ENCODE results near the gene TLL2.

TLL2 gene

GRCh38 chr10:96427291-96427690, 86.4 kb downstream of the TLL2 start:
- no peaks in the 10 kb centered on the region for H3K36me3 ChIP-seq (ENCODE audit: control insufficient read depth, insufficient read depth, low read length)
- H3K9ac ChIP-seq (ENCODE audit: low read length): no peak overlapping the region
- no peak overlapping the region for H3K4me3 ChIP-seq (ENCODE audit: low read length)
- H3K9me3 ChIP-seq (ENCODE audit: control insufficient read depth, low read length): no peaks in the 10 kb centered on the region
- no peaks in the 10 kb centered on the region for H3K4me1 ChIP-seq (ENCODE audit: control insufficient read depth, insufficient read depth, low read length)
- H3K27me3 ChIP-seq (ENCODE audit: control insufficient read depth, insufficient read depth, low read length): peaks cover 3% of the 10 kb centered on the region

GRCh38 chr10:96422525-96422924, 91.2 kb downstream of the TLL2 start:
- Histone ChIP-seq H3K4me3 (ENCODE audit: low read length) (no peak overlapping the region), H3K9me3 (ENCODE audit: control insufficient read depth, low read length) (no peaks in the 10 kb centered on the region), H3K4me1 (ENCODE audit: control insufficient read depth, insufficient read depth, low read length) (no peaks in the 10 kb centered on the region), H3K9ac (ENCODE audit: low read length) (no peak overlapping the region), H3K36me3 (ENCODE audit: control insufficient read depth, insufficient read depth, low read length) (no peaks in the 10 kb centered on the region), H3K27me3 (ENCODE audit: control insufficient read depth, insufficient read depth, low read length) (peaks cover 3% of the 10 kb centered on the region)

GRCh38 chr10:96421995-96422394, 91.7 kb downstream of the TLL2 start:
- no peaks in the 10 kb centered on the region for H3K9me3 ChIP-seq (ENCODE audit: control insufficient read depth, low read length)
- no peaks in the 10 kb centered on the region for H3K4me1 ChIP-seq (ENCODE audit: control insufficient read depth, insufficient read depth, low read length)
- peaks cover 3% of the 10 kb centered on the region for H3K27me3 ChIP-seq (ENCODE audit: control insufficient read depth, insufficient read depth, low read length)
- no peak overlapping the region for H3K4me3 ChIP-seq (ENCODE audit: low read length)
- H3K9ac ChIP-seq (ENCODE audit: low read length): no peak overlapping the region
- H3K36me3 ChIP-seq (ENCODE audit: control insufficient read depth, insufficient read depth, low read length): no peaks in the 10 kb centered on the region

- no peaks in the 10 kb centered on the region for H3K9me3 ChIP-seq (ENCODE audit: control insufficient read depth, low read length)
- H3K4me1 ChIP-seq (ENCODE audit: control insufficient read depth, insufficient read depth, low read length): no peaks in the 10 kb centered on the region
- H3K36me3 ChIP-seq (ENCODE audit: control insufficient read depth, insufficient read depth, low read length): no peaks in the 10 kb centered on the region
- no peak overlapping the region for H3K4me3 ChIP-seq (ENCODE audit: low read length)
- peaks cover 3% of the 10 kb centered on the region for H3K27me3 ChIP-seq (ENCODE audit: control insufficient read depth, insufficient read depth, low read length)
- no peak overlapping the region for H3K9ac ChIP-seq (ENCODE audit: low read length)
Measured at GRCh38 chr10:96420228-96421009, 93.3 kb downstream of the TLL2 start.

- Histone ChIP-seq H3K27me3 (ENCODE audit: control insufficient read depth, insufficient read depth, low read length) (peaks cover 3% of the 10 kb centered on the region), H3K9me3 (ENCODE audit: control insufficient read depth, low read length) (no peaks in the 10 kb centered on the region), H3K9ac (ENCODE audit: low read length) (no peak overlapping the region), H3K36me3 (ENCODE audit: control insufficient read depth, insufficient read depth, low read length) (no peaks in the 10 kb centered on the region), H3K4me3 (ENCODE audit: low read length) (no peak overlapping the region), H3K4me1 (ENCODE audit: control insufficient read depth, insufficient read depth, low read length) (no peaks in the 10 kb centered on the region)
Measured at GRCh38 chr10:96419351-96419750, 94.4 kb downstream of the TLL2 start.

- Histone ChIP-seq H3K9ac (ENCODE audit: low read length) (no peak overlapping the region), H3K4me1 (ENCODE audit: control insufficient read depth, insufficient read depth, low read length) (no peaks in the 10 kb centered on the region), H3K36me3 (ENCODE audit: control insufficient read depth, insufficient read depth, low read length) (no peaks in the 10 kb centered on the region), H3K27me3 (ENCODE audit: control insufficient read depth, insufficient read depth, low read length) (peaks cover 3% of the 10 kb centered on the region), H3K4me3 (ENCODE audit: low read length) (no peak overlapping the region), H3K9me3 (ENCODE audit: control insufficient read depth, low read length) (no peaks in the 10 kb centered on the region)
Measured at GRCh38 chr10:96418582-96418981, 95.1 kb downstream of the TLL2 start.

GRCh38 chr10:96417441-96417840, 96.3 kb downstream of the TLL2 start:
- H3K4me3 ChIP-seq (ENCODE audit: low read length): no peak overlapping the region

GRCh38 chr10:96416643-96417042, 97.1 kb downstream of the TLL2 start:
- no peak overlapping the region for H3K4me3 ChIP-seq (ENCODE audit: low read length)
- no peaks in the 10 kb centered on the region for H3K36me3 ChIP-seq (ENCODE audit: control insufficient read depth, insufficient read depth, low read length)
- H3K4me1 ChIP-seq (ENCODE audit: control insufficient read depth, insufficient read depth, low read length): no peaks in the 10 kb centered on the region
- H3K9me3 ChIP-seq (ENCODE audit: control insufficient read depth, low read length): no peaks in the 10 kb centered on the region
- H3K9ac ChIP-seq (ENCODE audit: low read length): no peak overlapping the region
- H3K27me3 ChIP-seq (ENCODE audit: control insufficient read depth, insufficient read depth, low read length): no peaks in the 10 kb centered on the region

More at GRCh38 chr10:96417441-96417840, 96.3 kb downstream of the TLL2 start:
- H3K9me3 ChIP-seq (ENCODE audit: control insufficient read depth, low read length): no peaks in the 10 kb centered on the region
- H3K36me3 ChIP-seq (ENCODE audit: control insufficient read depth, insufficient read depth, low read length): no peaks in the 10 kb centered on the region
- peaks cover 2% of the 10 kb centered on the region for H3K27me3 ChIP-seq (ENCODE audit: control insufficient read depth, insufficient read depth, low read length)
- no peaks in the 10 kb centered on the region for H3K4me1 ChIP-seq (ENCODE audit: control insufficient read depth, insufficient read depth, low read length)
- H3K9ac ChIP-seq (ENCODE audit: low read length): no peak overlapping the region

GRCh38 chr10:96415891-96416554, 97.7 kb downstream of the TLL2 start:
- Histone ChIP-seq H3K9ac (ENCODE audit: low read length) (no peak overlapping the region), H3K27me3 (ENCODE audit: control insufficient read depth, insufficient read depth, low read length) (no peaks in the 10 kb centered on the region), H3K9me3 (ENCODE audit: control insufficient read depth, low read length) (no peaks in the 10 kb centered on the region), H3K36me3 (ENCODE audit: control insufficient read depth, insufficient read depth, low read length) (no peaks in the 10 kb centered on the region), H3K4me3 (ENCODE audit: low read length) (no peak overlapping the region), H3K4me1 (ENCODE audit: control insufficient read depth, insufficient read depth, low read length) (no peaks in the 10 kb centered on the region)

- Histone ChIP-seq H3K4me3 (ENCODE audit: low read length) (no peak overlapping the region), H3K9ac (ENCODE audit: low read length) (no peak overlapping the region), H3K4me1 (ENCODE audit: control insufficient read depth, insufficient read depth, low read length) (no peaks in the 10 kb centered on the region), H3K27me3 (ENCODE audit: control insufficient read depth, insufficient read depth, low read length) (no peaks in the 10 kb centered on the region), H3K9me3 (ENCODE audit: control insufficient read depth, low read length) (no peaks in the 10 kb centered on the region), H3K36me3 (ENCODE audit: control insufficient read depth, insufficient read depth, low read length) (no peaks in the 10 kb centered on the region)
Measured at GRCh38 chr10:96415150-96415890, 98.4 kb downstream of the TLL2 start.

GRCh38 chr10:96414303-96414702, 99.4 kb downstream of the TLL2 start:
- H3K4me1 ChIP-seq (ENCODE audit: control insufficient read depth, insufficient read depth, low read length): no peaks in the 10 kb centered on the region
- no peaks in the 10 kb centered on the region for H3K36me3 ChIP-seq (ENCODE audit: control insufficient read depth, insufficient read depth, low read length)
- H3K9me3 ChIP-seq (ENCODE audit: control insufficient read depth, low read length): no peaks in the 10 kb centered on the region
- H3K4me3 ChIP-seq (ENCODE audit: low read length): no peak overlapping the region
- H3K27me3 ChIP-seq (ENCODE audit: control insufficient read depth, insufficient read depth, low read length): no peaks in the 10 kb centered on the region
- H3K9ac ChIP-seq (ENCODE audit: low read length): no peak overlapping the region

- H3K27me3 ChIP-seq (ENCODE audit: control insufficient read depth, insufficient read depth, low read length): no peaks in the 10 kb centered on the region
- no peaks in the 10 kb centered on the region for H3K4me1 ChIP-seq (ENCODE audit: control insufficient read depth, insufficient read depth, low read length)
- H3K9me3 ChIP-seq (ENCODE audit: control insufficient read depth, low read length): no peaks in the 10 kb centered on the region
- H3K9ac ChIP-seq (ENCODE audit: low read length): no peak overlapping the region
- H3K4me3 ChIP-seq (ENCODE audit: low read length): no peak overlapping the region
- no peaks in the 10 kb centered on the region for H3K36me3 ChIP-seq (ENCODE audit: control insufficient read depth, insufficient read depth, low read length)
Measured at GRCh38 chr10:96413151-96413787, 100.5 kb downstream of the TLL2 start.

All from mucosa of stomach (tissue), 1 donor.